ENCODE measurements around the gene NADK. TPM values are rescaled to one million over a fixed set of nuclear protein-coding genes. Genes with fewer than 3 reads are reported as not detected.
A peak's percentile ranks its signal among the peaks of the same experiment; 100 is the strongest.

NADK gene
- total RNA-seq, 1 donor from 2014 or later: 104 TPM

DNA sequence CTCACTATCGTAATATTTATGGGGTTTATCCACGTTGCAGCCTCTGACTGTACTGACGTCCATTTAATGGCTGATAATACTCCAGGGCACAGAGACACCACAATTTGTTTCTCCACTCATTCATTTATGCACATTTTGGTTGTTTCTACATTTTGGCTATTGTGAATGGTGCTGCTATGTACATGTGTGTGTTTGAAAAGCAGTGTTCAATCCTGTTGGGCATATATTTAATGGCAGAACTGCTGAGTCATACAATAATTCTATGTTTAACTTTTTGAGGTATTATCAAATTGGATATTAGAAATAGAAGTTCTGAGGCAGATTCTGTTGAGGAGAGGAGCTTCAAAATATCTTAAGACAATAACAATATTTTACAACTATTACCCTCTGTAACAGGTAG, 39.0 kb upstream of the NADK start:
- Histone ChIP-seq H3K36me3 (peaks cover 41 to 50% of the 10 kb centered on the region in 2 donors), H3K9me3 (no peaks in the 10 kb centered on the region), H3K4me3 (no peak overlapping the region), H3K27me3 (no peaks in the 10 kb centered on the region), H3K27ac (peak overlapping the region in 1 of 2 donors; percentile 33), H3K4me1 (peaks cover 0 to 3% of the 10 kb centered on the region in 2 donors)
- intact Hi-C loops (cut with DNase I): no loop called here
- no peak for DNase-seq (ENCODE audit: low spot score in 2 of 2)
- TF ChIP-seq CTCF (IDR thresholded peaks at IDR 0.05): no peak

GRCh38 chr1:1815606-1816281, 37.5 kb upstream of the NADK start:
- H3K36me3 ChIP-seq: peaks cover 42% of the 10 kb centered on the region in 2 donors
- TF ChIP-seq CTCF (IDR thresholded peaks at IDR 0.05): no peak
- H3K4me1 ChIP-seq: no peaks in the 10 kb centered on the region
- DNase-seq (ENCODE audit: low spot score in 2 of 2): no peak
- no peaks in the 10 kb centered on the region for H3K9me3 ChIP-seq
- no peak overlapping the region for H3K27ac ChIP-seq
- H3K27me3 ChIP-seq: no peaks in the 10 kb centered on the region
- H3K4me3 ChIP-seq: no peak overlapping the region
- intact Hi-C loops (cut with DNase I): no loop called here

GRCh38 chr1:1809489-1809888, 31.2 kb upstream of the NADK start:
- peaks cover 0 to 13% of the 10 kb centered on the region in 2 donors for H3K4me1 ChIP-seq
- peaks cover 30 to 39% of the 10 kb centered on the region in 2 donors for H3K36me3 ChIP-seq
- no peak overlapping the region for H3K4me3 ChIP-seq
- no peaks in the 10 kb centered on the region for H3K9me3 ChIP-seq
- no peak for TF ChIP-seq CTCF (IDR thresholded peaks at IDR 0.05)
- no peak for DNase-seq (ENCODE audit: low spot score in 2 of 2)
- intact Hi-C loops (cut with DNase I): no loop called here
- no peaks in the 10 kb centered on the region for H3K27me3 ChIP-seq
- H3K27ac ChIP-seq: no peak overlapping the region

GRCh38 chr1:1808206-1808605, 29.9 kb upstream of the NADK start:
- Histone ChIP-seq H3K27ac (peak overlapping the region; percentile 80), H3K36me3 (peaks cover 27 to 39% of the 10 kb centered on the region in 2 donors), H3K27me3 (no peaks in the 10 kb centered on the region), H3K9me3 (no peaks in the 10 kb centered on the region), H3K4me3 (no peak overlapping the region), H3K4me1 (peaks cover 0 to 13% of the 10 kb centered on the region in 2 donors)
- intact Hi-C loops (cut with DNase I): no loop called here
- no peak for TF ChIP-seq CTCF (IDR thresholded peaks at IDR 0.05)
- no peak for DNase-seq (ENCODE audit: low spot score in 2 of 2)

DNA sequence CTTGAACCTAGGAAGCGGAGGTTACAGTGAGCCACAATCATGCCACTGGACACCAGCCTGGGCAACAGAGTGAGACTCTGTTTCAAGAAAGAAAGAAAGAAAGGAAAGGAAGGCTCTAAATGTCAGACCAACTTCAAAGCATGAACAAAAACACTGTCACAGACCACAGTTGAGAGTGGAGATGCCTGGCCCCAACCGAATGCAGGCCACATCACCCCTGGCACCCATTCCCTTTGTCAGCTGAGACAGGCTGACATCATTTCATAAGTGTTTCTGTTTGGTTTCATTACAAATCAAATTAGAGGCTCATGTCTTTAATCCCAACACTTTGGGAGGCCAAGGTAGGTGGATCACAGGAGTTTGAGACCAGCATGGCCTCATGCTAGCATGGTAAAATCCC, 28.6 kb upstream of the NADK start:
- H3K9me3 ChIP-seq: no peaks in the 10 kb centered on the region
- intact Hi-C loops (cut with DNase I): loop anchor here (2.0 kb wide), 1 partner anchor 28 kb away; the partner anchor contains the start of gene NADK
- no peak for TF ChIP-seq CTCF (IDR thresholded peaks at IDR 0.05)
- H3K4me3 ChIP-seq: no peak overlapping the region
- no peaks in the 10 kb centered on the region for H3K27me3 ChIP-seq
- peaks cover 0 to 13% of the 10 kb centered on the region in 2 donors for H3K4me1 ChIP-seq
- peak overlapping the region; percentile 80 for H3K27ac ChIP-seq
- H3K36me3 ChIP-seq: peaks cover 28 to 38% of the 10 kb centered on the region in 2 donors
- DNase-seq (ENCODE audit: low spot score in 2 of 2): peak in 1 of 2 donors; percentile 77
